H9 (cell line): ENCODE results near the gene TMEM250. TPM values are rescaled to one million over a fixed set of nuclear protein-coding genes. Genes with fewer than 3 reads are reported as not detected.

ENCODE experiments used
- DNase-seq: peaks from one replicate; pipeline ENCODE4 v3.0.0-alpha.2; 2017
- H2AFZ ChIP-seq: one replicate; pipeline ENCODE4 v1.6.1; 2013; ENCODE audit warnings: mild to moderate bottlenecking, low read length, control low read depth, moderate library complexity
- H2AK5ac ChIP-seq: 2 replicates; pipeline ENCODE4 v1.6.1; 2013; ENCODE audit warnings: low read length, control low read depth, mixed read lengths; ENCODE audit not compliant: insufficient read length
- H2BK120ac ChIP-seq: one replicate; pipeline ENCODE4 v1.6.1; 2013; ENCODE audit warnings: low read depth, mild to moderate bottlenecking, low read length, control low read depth, inconsistent platforms; ENCODE audit not compliant: poor library complexity, severe bottlenecking
- H2BK12ac ChIP-seq: 2 replicates; pipeline ENCODE4 v1.6.1; 2013; ENCODE audit warnings: low read length, control low read depth, mixed read lengths, low read depth; ENCODE audit not compliant: insufficient read length
- H2BK15ac ChIP-seq: 2 replicates; pipeline ENCODE4 v1.6.1; 2013; ENCODE audit warnings: low read depth, low read length, control low read depth
- H2BK20ac ChIP-seq: one replicate; pipeline ENCODE4 v1.6.1; 2013; ENCODE audit warnings: low read depth, mild to moderate bottlenecking, low read length, control low read depth, inconsistent platforms; ENCODE audit not compliant: poor library complexity, severe bottlenecking
- H2BK5ac ChIP-seq: 2 replicates; pipeline ENCODE4 v1.6.1; 2013; ENCODE audit warnings: low read length, control low read depth, mixed read lengths; ENCODE audit not compliant: insufficient read length
- H3K14ac ChIP-seq: 2 replicates; pipeline ENCODE4 v1.6.1; 2013; ENCODE audit warnings: low read length, control low read depth; ENCODE audit not compliant: insufficient read depth
- H3K18ac ChIP-seq: 2 replicates; pipeline ENCODE4 v1.6.1; 2013; ENCODE audit warnings: low read depth, mild to moderate bottlenecking, mixed read lengths, low read length, control low read depth; ENCODE audit not compliant: insufficient read length
- H3K23ac ChIP-seq: 2 replicates; pipeline ENCODE4 v1.6.1; 2013; ENCODE audit warnings: low read length, control low read depth, mixed read lengths, low read depth; ENCODE audit not compliant: insufficient read length
- H3K23me2 ChIP-seq: 2 replicates; pipeline ENCODE4 v1.6.1; 2013; ENCODE audit warnings: low read depth, mild to moderate bottlenecking, mixed read lengths, low read length, control low read depth; ENCODE audit not compliant: insufficient read length, poor library complexity, severe bottlenecking
- H3K27ac ChIP-seq: 2 replicates; pipeline ENCODE4 v1.5.1; 2013; ENCODE audit warnings: low read length, control low read depth, mixed read lengths, low read depth; ENCODE audit not compliant: insufficient read length
- H3K27me3 ChIP-seq: 2 replicates; pipeline ENCODE4 v1.6.1; 2013; ENCODE audit warnings: low read length, control low read depth, inconsistent platforms; ENCODE audit not compliant: insufficient read depth
- H3K4ac ChIP-seq: 2 replicates; pipeline ENCODE4 v1.6.1; 2013; ENCODE audit warnings: low read depth, mild to moderate bottlenecking, control low read depth, inconsistent platforms, low read length, moderate library complexity
- H3K4me1 ChIP-seq: 2 replicates; pipeline ENCODE4 v1.6.1; 2013; ENCODE audit warnings: low read length, control low read depth, inconsistent platforms; ENCODE audit not compliant: insufficient read depth
- H3K4me2 ChIP-seq: 2 replicates; pipeline ENCODE4 v1.6.1; 2013; ENCODE audit warnings: low read length, control low read depth, mixed read lengths; ENCODE audit not compliant: insufficient read length, insufficient read depth
- H3K56ac ChIP-seq: 2 replicates; pipeline ENCODE4 v1.6.1; 2013; ENCODE audit warnings: low read depth, mild to moderate bottlenecking, mixed read lengths, low read length, control low read depth; ENCODE audit not compliant: insufficient read length
- H3K79me1 ChIP-seq: 2 replicates; pipeline ENCODE4 v1.6.1; 2013; ENCODE audit warnings: low read depth, mild to moderate bottlenecking, moderate library complexity, low read length, control low read depth, inconsistent platforms; ENCODE audit not compliant: insufficient read depth, poor library complexity, severe bottlenecking
- H3K79me2 ChIP-seq: 2 replicates; pipeline ENCODE4 v1.6.1; 2013; ENCODE audit warnings: low read length, control low read depth, inconsistent platforms; ENCODE audit not compliant: insufficient read depth
- H3K9ac ChIP-seq: 2 replicates; pipeline ENCODE4 v1.6.1; 2013; ENCODE audit warnings: low read length, control low read depth, mixed read lengths; ENCODE audit not compliant: insufficient read length; ENCODE audit errors: extremely low read depth
- H3K9me3 ChIP-seq: one replicate; pipeline ENCODE4 v1.6.1; 2013; ENCODE audit warnings: low read depth, low read length, inconsistent platforms; ENCODE audit not compliant: control insufficient read depth
- H3T11ph ChIP-seq: one replicate; pipeline ENCODE4 v1.6.1; 2013; ENCODE audit warnings: mild to moderate bottlenecking, low read length, control low read depth, inconsistent platforms
- H4K20me1 ChIP-seq: one replicate; pipeline ENCODE4 v1.6.1; 2013; ENCODE audit not compliant: control insufficient read depth, insufficient read length, insufficient read depth
- H4K5ac ChIP-seq: 2 replicates; pipeline ENCODE4 v1.6.1; 2013; ENCODE audit warnings: low read depth, mild to moderate bottlenecking, mixed read lengths, low read length, control low read depth; ENCODE audit not compliant: insufficient read length
- H4K8ac ChIP-seq: replicated peaks from 2 replicates; pipeline ENCODE4 v1.6.1; 2013; ENCODE audit warnings: low read length, control low read depth, mixed read lengths, low read depth; ENCODE audit not compliant: insufficient read length
- H4K91ac ChIP-seq: 2 replicates; pipeline ENCODE4 v1.6.1; 2013; ENCODE audit warnings: low read depth, mild to moderate bottlenecking, moderate library complexity, mixed read lengths, low read length, control low read depth; ENCODE audit not compliant: insufficient read length
- H3K27ac Mint-ChIP-seq, 3 experiments: 2 replicates in 2 of 3; 3 replicates in 1 of 3; pipeline ENCODE4 v1.8.0; 2020 to 2021; ENCODE audit warnings: mixed read lengths in 3 of 3, mild to moderate bottlenecking in 1 of 3, moderate library complexity in 1 of 3
- H3K27me3 Mint-ChIP-seq: 2 replicates; pipeline ENCODE4 v1.8.0; 2021; ENCODE audit warnings: low read depth, mild to moderate bottlenecking, moderate library complexity, mixed read lengths
- H3K36me3 Mint-ChIP-seq, 3 experiments: 2 replicates in 2 of 3; 3 replicates in 1 of 3; pipeline ENCODE4 v1.8.0; 2020 to 2021; ENCODE audit warnings: low read depth in 3 of 3, mixed read lengths in 3 of 3; ENCODE audit not compliant: insufficient read depth in 1 of 3
- H3K4me1 Mint-ChIP-seq, 2 experiments: 2 replicates each; pipeline ENCODE4 v1.8.0; 2020; ENCODE audit warnings: mixed read lengths in 2 of 2
- H3K4me3 Mint-ChIP-seq, 2 experiments: 2 replicates in 1 of 2; 3 replicates in 1 of 2; pipeline ENCODE4 v1.8.0; 2020 to 2021; ENCODE audit warnings: mild to moderate bottlenecking in 2 of 2, mixed read lengths in 2 of 2, moderate library complexity in 1 of 2
- H3K9me3 Mint-ChIP-seq, 2 experiments: 2 replicates in 1 of 2; 3 replicates in 1 of 2; pipeline ENCODE4 v1.8.0; 2020; ENCODE audit warnings: mild to moderate bottlenecking in 2 of 2, mixed read lengths in 2 of 2, moderate library complexity in 1 of 2
- WGBS: extraction: QIAGEN DNeasy Blood & Tissue Kit; methylation state at CpG from one replicate; pipeline ENCODE4 v1.1.7; 2013; ENCODE audit warnings: missing lambda C conversion rate, low lambda C conversion rate, mixed read lengths; ENCODE audit not compliant: insufficient read length; ENCODE audit errors: extremely low coverage; 5-methylcytosine and 5-hydroxymethylcytosine counted together
- total RNA-seq: library from RNA; stranded (reverse); gene quantifications from 2 replicates; pipeline ENCODE4 v1.2.1, GENCODE V29; 2021
- TF ChIP-seq, protein P1 (sequence below): fragments of 200-600 bp; sonication (generic); conservative IDR thresholded peaks from 3 replicates; pipeline ENCODE4 v1.8.0; 2021; ENCODE audit warnings: antibody characterized with exemption, mild to moderate bottlenecking

Gene TMEM250
- total RNA-seq, 1 experiment from 2014 or later = 48.1 TPM

GRCh38 chr9:136160381-136160841 lies 41.7 kb upstream of the TMEM250 start:
- H3K27me3 ChIP-seq = no peaks in the 10 kb centered on the region
- no peak overlapping the region for H4K8ac ChIP-seq
- H3K27ac ChIP-seq = no peak overlapping the region
- DNase-seq = no peak
- no peak overlapping the region for H3K14ac ChIP-seq
- H3K27ac Mint-ChIP-seq = no peak overlapping the region
- H4K5ac ChIP-seq = no peak overlapping the region
- no peak overlapping the region for H4K91ac ChIP-seq
- no peak overlapping the region for H2BK20ac ChIP-seq
- H2BK5ac ChIP-seq = no peak overlapping the region
- no peak overlapping the region for H2BK120ac ChIP-seq
- WGBS = no CpG with 5 or more reads among the region's 12 CpGs
- no peak overlapping the region for H2BK12ac ChIP-seq
- no peaks in the 10 kb centered on the region for H3K79me2 ChIP-seq
- peaks cover 0 to 5% (median 0%) of the 10 kb centered on the region in 3 experiments; a peak in 2 of 7 replicates for H3K36me3 Mint-ChIP-seq
- H3K9ac ChIP-seq = no peak overlapping the region
- H3T11ph ChIP-seq = no peak overlapping the region
- H3K18ac ChIP-seq = no peak overlapping the region
- peaks cover 10 to 18% of the 10 kb centered on the region in 2 experiments; a peak in 3 of 4 replicates for H3K4me1 Mint-ChIP-seq
- no peak overlapping the region for H2AFZ ChIP-seq
- no peaks in the 10 kb centered on the region for H3K9me3 ChIP-seq
- H2AK5ac ChIP-seq = no peak overlapping the region
- no peak overlapping the region for H3K4me2 ChIP-seq
- H3K23ac ChIP-seq = no peak overlapping the region
- no peak overlapping the region for H3K56ac ChIP-seq
- H3K23me2 ChIP-seq = no peaks in the 10 kb centered on the region
- no peak overlapping the region for H2BK15ac ChIP-seq
- TF ChIP-seq, protein P1, sequence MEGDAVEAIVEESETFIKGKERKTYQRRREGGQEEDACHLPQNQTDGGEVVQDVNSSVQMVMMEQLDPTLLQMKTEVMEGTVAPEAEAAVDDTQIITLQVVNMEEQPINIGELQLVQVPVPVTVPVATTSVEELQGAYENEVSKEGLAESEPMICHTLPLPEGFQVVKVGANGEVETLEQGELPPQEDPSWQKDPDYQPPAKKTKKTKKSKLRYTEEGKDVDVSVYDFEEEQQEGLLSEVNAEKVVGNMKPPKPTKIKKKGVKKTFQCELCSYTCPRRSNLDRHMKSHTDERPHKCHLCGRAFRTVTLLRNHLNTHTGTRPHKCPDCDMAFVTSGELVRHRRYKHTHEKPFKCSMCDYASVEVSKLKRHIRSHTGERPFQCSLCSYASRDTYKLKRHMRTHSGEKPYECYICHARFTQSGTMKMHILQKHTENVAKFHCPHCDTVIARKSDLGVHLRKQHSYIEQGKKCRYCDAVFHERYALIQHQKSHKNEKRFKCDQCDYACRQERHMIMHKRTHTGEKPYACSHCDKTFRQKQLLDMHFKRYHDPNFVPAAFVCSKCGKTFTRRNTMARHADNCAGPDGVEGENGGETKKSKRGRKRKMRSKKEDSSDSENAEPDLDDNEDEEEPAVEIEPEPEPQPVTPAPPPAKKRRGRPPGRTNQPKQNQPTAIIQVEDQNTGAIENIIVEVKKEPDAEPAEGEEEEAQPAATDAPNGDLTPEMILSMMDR = no peak
- H3K9me3 Mint-ChIP-seq = peaks cover 7 to 9% of the 10 kb centered on the region in 2 experiments
- no peaks in the 10 kb centered on the region for H4K20me1 ChIP-seq
- no peaks in the 10 kb centered on the region for H3K4me1 ChIP-seq
- H3K79me1 ChIP-seq = no peaks in the 10 kb centered on the region
- H3K27me3 Mint-ChIP-seq = no peaks in the 10 kb centered on the region; the same call in 1 of the 2 replicates
- H3K4ac ChIP-seq = no peak overlapping the region
- no peak overlapping the region for H3K4me3 Mint-ChIP-seq
